GM19372 (cell line): ENCODE measurements around the gene CENATAC.
"Not testable (repeated sequence)": the region's sequence is repeated elsewhere in the genome, so short reads cannot be mapped to it uniquely, and the experiment has no call there.

Experiments
- ATAC-seq: cut with Tn5 transposase; IDR thresholded peaks from one replicate; pipeline ENCODE4 v1.9.1; 2021; ENCODE audit warnings: mild to moderate bottlenecking, low read depth, moderate library complexity; ENCODE audit not compliant: unreplicated experiment

Gene CENATAC

DNA sequence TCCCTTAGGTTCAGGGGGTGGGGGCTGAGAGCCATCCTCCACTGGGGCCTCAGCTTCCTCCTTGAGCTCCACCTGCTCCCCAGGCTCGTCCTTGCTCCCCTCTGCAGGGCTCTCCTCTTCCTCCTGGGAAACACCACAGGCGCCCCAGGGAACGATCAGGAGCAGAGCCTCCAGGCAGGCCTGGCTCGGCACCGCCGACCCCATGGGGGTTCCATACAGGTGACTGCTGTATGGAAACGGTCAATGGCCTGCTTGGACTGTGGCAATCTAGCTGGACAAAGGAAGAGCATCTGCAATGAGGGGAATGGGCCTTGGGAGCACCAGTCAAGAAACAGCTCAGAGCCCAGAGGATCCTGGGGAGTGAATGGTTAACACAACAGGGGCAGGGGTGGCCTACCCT lies 51.1 kb downstream of the CENATAC start:
- no peak for ATAC-seq

DNA sequence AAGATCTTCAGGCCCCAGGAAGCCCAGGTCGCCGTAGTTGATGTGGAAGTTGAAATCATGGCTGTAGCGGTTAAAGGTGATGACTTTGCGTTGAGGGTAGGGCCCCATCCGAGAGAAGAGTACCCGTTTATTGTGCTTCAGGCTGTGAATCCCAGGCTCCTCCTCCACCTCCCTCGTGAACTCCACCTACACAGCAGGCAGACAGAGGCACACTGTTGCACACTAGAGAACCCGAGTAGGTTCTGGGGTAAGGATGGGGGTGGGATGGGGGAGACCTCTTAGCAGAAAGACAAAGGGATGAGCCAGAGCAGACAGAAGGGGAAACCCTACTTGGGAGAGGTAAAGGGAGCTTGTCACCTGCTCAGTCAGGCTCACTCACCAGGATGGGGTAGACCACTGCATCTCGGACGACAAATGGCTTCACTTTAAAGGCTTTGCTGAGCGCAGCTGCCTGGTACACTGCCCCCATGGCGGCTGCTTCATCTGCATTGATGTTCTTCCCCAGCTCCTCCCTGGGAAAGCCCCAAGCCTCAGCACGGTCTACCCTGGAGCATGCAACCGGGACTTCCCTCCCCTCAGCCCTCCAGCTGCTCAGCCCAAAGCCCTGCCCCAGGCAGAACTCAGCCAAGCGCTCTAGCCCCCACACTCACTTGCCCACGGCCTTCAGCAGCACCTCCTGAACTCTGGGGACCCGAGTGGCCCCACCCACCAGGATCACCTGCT lies 53.7 kb downstream of the CENATAC start:
- ATAC-seq: peak; percentile 47

GRCh38 chr11:119052163-119052814 lies 54.4 kb downstream of the CENATAC start:
- ATAC-seq: no peak

DNA sequence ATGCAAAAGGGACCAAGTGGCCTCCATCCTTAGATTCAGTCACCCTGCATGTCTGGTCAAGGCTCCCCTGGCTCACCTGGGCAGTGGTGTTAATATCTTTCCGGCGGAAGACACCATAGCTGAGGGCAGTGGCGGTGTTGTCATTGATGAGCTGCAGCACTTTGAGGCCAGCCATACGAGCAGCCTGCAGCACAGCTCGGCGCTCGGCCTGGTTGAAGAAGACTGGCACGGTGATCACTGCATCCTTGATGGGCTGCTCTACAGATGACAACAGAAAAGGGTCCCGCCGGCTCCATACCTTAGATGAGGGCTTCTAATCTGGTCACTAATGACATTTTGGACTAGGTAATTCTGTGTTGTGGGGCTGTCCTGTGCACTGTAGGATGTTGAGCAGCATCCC lies 56.5 kb downstream of the CENATAC start:
- no peak for ATAC-seq

GRCh38 chr11:119055901-119056300 lies 58.0 kb downstream of the CENATAC start:
- ATAC-seq: no peak

GRCh38 chr11:119056421-119056999 lies 58.6 kb downstream of the CENATAC start:
- no peak for ATAC-seq

DNA sequence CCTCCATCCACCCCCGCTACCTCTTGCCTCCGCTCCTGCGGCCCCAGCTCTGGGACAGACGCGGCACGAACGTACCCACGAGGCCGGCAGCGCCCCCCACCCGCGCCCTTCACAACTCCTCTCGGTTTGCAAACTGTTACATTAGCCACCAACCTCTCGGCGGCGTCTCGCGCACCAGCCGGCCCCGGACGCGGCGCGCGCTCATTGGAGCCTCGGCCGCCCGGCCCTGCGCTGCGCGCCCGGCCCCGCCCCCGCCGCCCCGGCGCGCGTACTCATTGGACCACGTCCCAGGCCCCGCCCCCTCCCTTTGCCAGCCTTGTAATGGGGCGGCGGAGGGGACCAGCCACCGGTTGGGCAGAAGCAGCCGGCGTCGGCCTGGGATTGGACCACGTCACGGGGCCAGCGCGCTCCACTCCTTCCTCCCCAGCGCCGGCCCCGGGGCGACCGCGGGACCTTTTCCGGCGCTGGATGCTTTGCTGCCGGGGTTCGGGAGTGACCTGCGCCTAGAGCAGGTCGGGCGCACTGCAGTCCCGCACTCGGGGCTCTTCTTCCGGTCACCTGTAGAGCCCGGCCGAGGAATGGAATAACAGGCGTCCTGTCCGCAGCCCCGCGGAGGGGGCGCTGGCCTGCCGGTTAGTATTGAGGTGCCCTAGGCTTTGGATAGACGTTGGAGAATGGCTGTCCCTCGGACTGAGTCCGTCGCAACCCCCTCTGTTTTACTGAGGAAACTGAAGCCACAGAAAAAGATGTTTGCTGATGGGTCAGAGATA lies 59.2 kb downstream of the CENATAC start, which contains the start of gene HYOU1:
TSS of gene HYOU1 (minus strand) at position 206 of the 770 bp plus-strand sequence. CDS start 1,045 bp downstream, outside the sequence.
- peak; percentile 92 for ATAC-seq

GRCh38 chr11:119059128-119059527 lies 61.2 kb downstream of the CENATAC start:
- not testable (repeated sequence) for ATAC-seq

GRCh38 chr11:119061256-119061655 lies 63.3 kb downstream of the CENATAC start:
- no peak for ATAC-seq

DNA sequence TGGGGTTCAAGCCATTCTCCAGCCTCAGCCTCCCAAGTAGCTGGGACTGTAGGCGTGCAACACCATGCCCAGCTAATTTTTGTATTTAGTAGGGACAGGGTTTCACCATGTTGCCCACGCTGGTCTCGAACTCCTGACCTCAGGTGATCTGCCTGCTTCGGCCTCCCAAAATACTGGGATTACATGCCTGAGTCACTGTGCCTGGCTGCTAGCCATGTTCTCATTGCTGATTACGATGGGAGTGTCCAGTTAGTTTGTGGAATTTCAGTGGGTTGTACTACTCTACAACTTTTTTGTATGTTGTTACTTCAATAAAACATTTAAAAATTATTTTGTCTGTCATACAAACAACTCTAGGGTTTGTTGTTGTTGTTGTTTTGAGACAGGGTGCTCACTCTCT lies 64.8 kb downstream of the CENATAC start:
- ATAC-seq: no peak

DNA sequence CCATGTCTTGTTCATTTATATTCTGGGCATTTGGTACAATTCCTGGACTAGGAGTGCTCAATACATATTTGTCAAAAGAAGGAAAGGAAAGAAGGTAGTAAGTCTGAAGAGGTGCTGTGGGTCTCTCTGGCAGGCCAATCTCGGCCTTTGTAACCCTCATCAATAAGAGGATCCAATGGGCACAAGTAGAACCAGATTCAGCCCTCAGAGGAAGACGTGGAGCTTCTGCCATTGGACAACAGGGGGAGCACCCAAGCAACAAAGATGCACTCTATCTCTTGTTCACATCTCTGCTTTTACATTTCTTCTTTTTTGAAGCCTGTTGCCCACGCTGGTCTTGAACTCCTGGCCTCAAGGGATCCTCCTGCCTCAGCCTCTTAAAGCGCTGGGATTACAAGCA lies 67.4 kb downstream of the CENATAC start:
- ATAC-seq: no peak
